ENCODE measurements around the gene COLEC12. TPM values are rescaled to one million over a fixed set of nuclear protein-coding genes. Genes with fewer than 3 reads are reported as not detected.

Gene COLEC12
- polyA plus RNA-seq, 4 donors: 0.22 to 5.4 (median 2.0) TPM

GRCh38 chr18:421247-422155 is 79.0 kb downstream of the COLEC12 start:
- H3K4me3 ChIP-seq (ENCODE audit: low read depth in 1 of 3, low read length in 3 of 3): no peak overlapping the region
- H3K9me3 ChIP-seq (ENCODE audit: control insufficient read depth in 2 of 2, insufficient read depth in 1 of 2, low read depth in 1 of 2, low read length in 1 of 2): no peaks in the 10 kb centered on the region
- H3K27me3 ChIP-seq (ENCODE audit: control insufficient read depth in 3 of 3, insufficient read depth in 3 of 3, low read length in 3 of 3): no peaks in the 10 kb centered on the region
- H3K4me1 ChIP-seq (ENCODE audit: control insufficient read depth in 3 of 3, insufficient read depth in 2 of 3, low read depth in 1 of 3, low read length in 2 of 3): no peaks in the 10 kb centered on the region
- FAIRE-seq (no peak), DNase-seq (no peak)
- no peaks in the 10 kb centered on the region for H3K36me3 ChIP-seq (ENCODE audit: control insufficient read depth in 3 of 3, insufficient read depth in 2 of 3, low read depth in 1 of 3, low read length in 3 of 3)
- 49 to 58% (median 55%) methylated on average over 6 of the region's 6 CpGs for WGBS, 3 donors
- no peak overlapping the region for H3K27ac ChIP-seq (ENCODE audit: low read depth in 1 of 3, low read length in 2 of 3)

DNA sequence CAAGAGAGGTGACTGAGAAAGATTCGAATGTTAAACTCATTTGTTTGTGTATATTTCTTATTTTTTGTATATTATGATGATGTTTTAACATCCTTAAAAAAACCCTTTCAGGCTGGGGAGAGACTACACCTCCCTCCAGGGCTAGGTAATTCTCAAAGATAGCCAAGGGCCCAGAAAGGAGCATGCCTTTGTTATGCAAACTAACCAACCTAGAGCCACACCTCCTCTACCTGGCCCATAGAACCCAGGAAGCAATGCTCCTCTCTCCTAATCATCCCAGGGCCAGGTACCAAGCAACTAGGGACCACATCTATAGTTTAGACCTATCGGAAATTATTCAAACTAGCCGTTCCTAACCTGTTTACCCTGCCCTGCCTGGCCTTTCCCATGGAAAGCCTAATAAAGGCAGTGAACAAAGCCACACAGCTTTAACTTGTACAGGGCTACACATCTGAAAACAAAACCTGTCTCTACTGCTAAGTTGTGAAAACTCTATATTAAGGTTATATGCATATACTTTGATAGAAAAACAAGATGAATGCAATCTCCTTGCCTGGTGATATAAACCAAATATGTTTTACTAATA is 79.7 kb downstream of the COLEC12 start:
- DNase-seq: no peak
- Histone ChIP-seq H3K27me3 (ENCODE audit: control insufficient read depth in 3 of 3, insufficient read depth in 3 of 3, low read length in 3 of 3) (no peaks in the 10 kb centered on the region), H3K4me1 (ENCODE audit: control insufficient read depth in 3 of 3, insufficient read depth in 2 of 3, low read depth in 1 of 3, low read length in 2 of 3) (no peaks in the 10 kb centered on the region), H3K36me3 (ENCODE audit: control insufficient read depth in 3 of 3, insufficient read depth in 2 of 3, low read depth in 1 of 3, low read length in 3 of 3) (no peaks in the 10 kb centered on the region), H3K4me3 (ENCODE audit: low read depth in 1 of 3, low read length in 3 of 3) (no peak overlapping the region), H3K9me3 (ENCODE audit: control insufficient read depth in 2 of 2, insufficient read depth in 1 of 2, low read depth in 1 of 2, low read length in 1 of 2) (no peaks in the 10 kb centered on the region), H3K27ac (ENCODE audit: low read depth in 1 of 3, low read length in 2 of 3) (no peak overlapping the region)
- 73 to 81% (median 73%) methylated on average over 3 of the region's 3 CpGs for WGBS, 3 donors
- no peak for FAIRE-seq

DNA sequence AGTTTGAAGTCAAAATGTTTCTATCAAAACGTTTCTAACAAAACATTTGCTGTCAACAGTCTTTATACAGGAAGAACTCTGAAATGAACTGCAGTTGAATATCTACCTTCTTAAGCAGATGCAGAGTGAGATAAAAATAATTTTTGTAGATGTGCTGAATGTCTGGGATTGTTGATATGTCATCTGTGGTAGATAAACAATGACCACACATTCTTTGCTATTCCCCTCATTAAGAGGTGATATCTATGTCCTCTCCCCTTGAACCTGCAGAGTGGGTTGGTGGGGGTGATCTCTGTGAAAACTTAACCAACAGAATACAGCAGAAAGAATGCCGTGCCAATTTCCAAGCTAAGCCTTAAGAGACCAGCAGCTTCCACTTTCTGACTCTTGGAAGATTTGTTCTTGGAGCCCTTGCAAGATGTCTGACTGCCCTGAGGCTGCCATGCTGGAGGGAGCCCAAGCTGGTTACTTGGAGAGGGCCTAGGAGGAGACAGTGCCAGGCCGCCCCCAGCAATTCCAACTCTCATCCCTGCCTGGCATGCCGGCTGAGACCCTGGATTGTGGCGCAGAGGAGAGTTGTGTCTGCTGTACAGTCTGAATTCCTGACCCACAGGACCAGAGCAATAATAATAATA is 80.8 kb downstream of the COLEC12 start:
- Histone ChIP-seq H3K4me1 (ENCODE audit: control insufficient read depth in 3 of 3, insufficient read depth in 2 of 3, low read depth in 1 of 3, low read length in 2 of 3) (no peaks in the 10 kb centered on the region), H3K36me3 (ENCODE audit: control insufficient read depth in 3 of 3, insufficient read depth in 2 of 3, low read depth in 1 of 3, low read length in 3 of 3) (no peaks in the 10 kb centered on the region), H3K27ac (ENCODE audit: low read depth in 1 of 3, low read length in 2 of 3) (no peak overlapping the region), H3K9me3 (ENCODE audit: control insufficient read depth in 2 of 2, insufficient read depth in 1 of 2, low read depth in 1 of 2, low read length in 1 of 2) (no peaks in the 10 kb centered on the region), H3K4me3 (ENCODE audit: low read depth in 1 of 3, low read length in 3 of 3) (no peak overlapping the region), H3K27me3 (ENCODE audit: control insufficient read depth in 3 of 3, insufficient read depth in 3 of 3, low read length in 3 of 3) (no peaks in the 10 kb centered on the region)
- DNase-seq (no peak), FAIRE-seq (no peak)
- WGBS, 3 donors: 79 to 86% (median 79%) methylated on average over 5 of the region's 5 CpGs

DNA sequence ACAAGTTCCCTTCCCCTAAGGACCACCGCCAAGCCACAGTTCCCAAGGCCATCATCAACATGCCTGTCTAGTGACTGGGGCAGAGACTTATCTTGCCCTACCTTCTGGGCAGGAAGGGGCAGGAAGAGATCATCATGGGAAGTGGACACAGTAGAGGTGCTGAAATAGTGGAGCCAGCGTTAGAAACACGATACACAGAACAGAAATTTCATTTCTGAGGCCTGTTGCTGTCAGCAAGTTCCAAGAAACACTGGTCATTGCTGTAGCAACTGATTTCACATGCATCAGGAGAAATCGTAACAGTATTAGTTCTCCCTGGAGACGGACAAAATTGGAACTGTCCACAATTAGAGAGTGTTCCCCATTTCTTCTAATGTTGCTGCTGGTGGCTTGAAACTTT is 83.0 kb downstream of the COLEC12 start:
- no peak for DNase-seq
- FAIRE-seq: no peak
- H3K4me3 ChIP-seq (ENCODE audit: low read depth in 1 of 3, low read length in 3 of 3): no peak overlapping the region
- H3K9me3 ChIP-seq (ENCODE audit: control insufficient read depth in 2 of 2, insufficient read depth in 1 of 2, low read depth in 1 of 2, low read length in 1 of 2): no peaks in the 10 kb centered on the region
- no peaks in the 10 kb centered on the region for H3K27me3 ChIP-seq (ENCODE audit: control insufficient read depth in 3 of 3, insufficient read depth in 3 of 3, low read length in 3 of 3)
- H3K4me1 ChIP-seq (ENCODE audit: control insufficient read depth in 3 of 3, insufficient read depth in 2 of 3, low read depth in 1 of 3, low read length in 2 of 3): no peaks in the 10 kb centered on the region
- WGBS, 3 donors: 72 to 80% (median 79%) methylated on average over 5 of the region's 5 CpGs
- no peaks in the 10 kb centered on the region for H3K36me3 ChIP-seq (ENCODE audit: control insufficient read depth in 3 of 3, insufficient read depth in 2 of 3, low read depth in 1 of 3, low read length in 3 of 3)
- H3K27ac ChIP-seq (ENCODE audit: low read depth in 1 of 3, low read length in 2 of 3): no peak overlapping the region

- H3K4me1 ChIP-seq (ENCODE audit: control insufficient read depth in 3 of 3, insufficient read depth in 2 of 3, low read depth in 1 of 3, low read length in 2 of 3): no peaks in the 10 kb centered on the region
- H3K4me3 ChIP-seq (ENCODE audit: low read depth in 1 of 3, low read length in 3 of 3): no peak overlapping the region
- H3K9me3 ChIP-seq (ENCODE audit: control insufficient read depth in 2 of 2, insufficient read depth in 1 of 2, low read depth in 1 of 2, low read length in 1 of 2): no peaks in the 10 kb centered on the region
- 65 to 75% (median 66%) methylated on average over 1 of the region's 1 CpG for WGBS, 3 donors
- FAIRE-seq (no peak), DNase-seq (no peak)
- no peaks in the 10 kb centered on the region for H3K27me3 ChIP-seq (ENCODE audit: control insufficient read depth in 3 of 3, insufficient read depth in 3 of 3, low read length in 3 of 3)
- no peaks in the 10 kb centered on the region for H3K36me3 ChIP-seq (ENCODE audit: control insufficient read depth in 3 of 3, insufficient read depth in 2 of 3, low read depth in 1 of 3, low read length in 3 of 3)
- H3K27ac ChIP-seq (ENCODE audit: low read depth in 1 of 3, low read length in 2 of 3): no peak overlapping the region
Measured at GRCh38 chr18:416930-417329, 83.6 kb downstream of the COLEC12 start.

DNA sequence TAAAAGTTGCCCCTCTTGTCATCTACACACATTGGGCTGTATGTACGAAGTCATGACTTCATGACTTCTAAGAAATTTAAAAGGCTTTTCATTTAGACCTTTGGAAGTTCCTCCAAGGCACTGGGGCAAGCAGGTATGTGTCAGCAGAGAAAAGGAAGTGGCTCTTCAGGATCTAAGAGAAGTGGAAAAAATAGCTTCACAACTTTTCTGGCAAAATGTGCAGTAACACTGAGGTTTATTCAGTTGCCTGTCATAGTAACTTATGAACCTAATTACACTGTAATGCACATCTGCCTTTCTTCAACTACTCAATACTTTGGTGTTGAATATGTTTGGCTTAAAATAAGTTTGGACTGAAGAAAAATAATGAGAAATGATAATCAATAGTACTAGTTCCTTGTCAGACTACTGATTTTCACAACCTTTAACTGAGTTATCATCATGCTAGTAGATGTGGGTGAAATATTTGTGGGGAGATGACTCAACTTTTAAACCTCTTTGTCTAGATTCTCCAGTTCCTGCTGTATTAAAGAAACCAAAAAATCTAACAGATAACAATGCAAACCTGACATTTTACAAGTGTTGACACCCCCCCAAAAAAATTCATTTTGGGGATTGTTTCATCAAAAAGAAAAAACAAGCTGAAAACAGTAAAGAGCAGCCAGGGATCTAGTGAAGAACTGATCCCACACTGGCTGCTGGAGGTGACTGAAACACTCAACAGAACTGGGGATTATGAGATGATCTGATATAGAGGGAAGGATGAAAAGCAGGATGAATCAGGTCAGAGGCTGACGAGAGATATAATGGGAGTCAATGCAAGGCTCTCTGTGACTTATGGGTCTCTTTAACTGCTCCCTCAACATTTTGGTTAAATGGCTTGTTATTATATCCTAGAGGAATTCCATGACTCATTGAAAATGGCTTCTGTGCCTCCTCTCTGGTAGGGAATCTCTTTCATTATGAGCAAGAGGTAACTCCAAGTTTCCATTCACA is 84.6 kb downstream of the COLEC12 start:
- no peak for DNase-seq
- H3K4me3 ChIP-seq (ENCODE audit: low read depth in 1 of 3, low read length in 3 of 3): no peak overlapping the region
- no peak overlapping the region for H3K27ac ChIP-seq (ENCODE audit: low read depth in 1 of 3, low read length in 2 of 3)
- H3K4me1 ChIP-seq (ENCODE audit: control insufficient read depth in 3 of 3, insufficient read depth in 2 of 3, low read depth in 1 of 3, low read length in 2 of 3): no peaks in the 10 kb centered on the region
- H3K9me3 ChIP-seq (ENCODE audit: control insufficient read depth in 2 of 2, insufficient read depth in 1 of 2, low read depth in 1 of 2, low read length in 1 of 2): no peaks in the 10 kb centered on the region
- 71 to 88% (median 80%) methylated on average over 2 of the region's 2 CpGs for WGBS, 3 donors
- no peaks in the 10 kb centered on the region for H3K27me3 ChIP-seq (ENCODE audit: control insufficient read depth in 3 of 3, insufficient read depth in 3 of 3, low read length in 3 of 3)
- FAIRE-seq: no peak
- H3K36me3 ChIP-seq (ENCODE audit: control insufficient read depth in 3 of 3, insufficient read depth in 2 of 3, low read depth in 1 of 3, low read length in 3 of 3): no peaks in the 10 kb centered on the region

GRCh38 chr18:415047-415446 is 85.5 kb downstream of the COLEC12 start:
- Histone ChIP-seq H3K9me3 (ENCODE audit: control insufficient read depth in 2 of 2, insufficient read depth in 1 of 2, low read depth in 1 of 2, low read length in 1 of 2) (no peaks in the 10 kb centered on the region), H3K4me1 (ENCODE audit: control insufficient read depth in 3 of 3, insufficient read depth in 2 of 3, low read depth in 1 of 3, low read length in 2 of 3) (no peaks in the 10 kb centered on the region), H3K36me3 (ENCODE audit: control insufficient read depth in 3 of 3, insufficient read depth in 2 of 3, low read depth in 1 of 3, low read length in 3 of 3) (no peaks in the 10 kb centered on the region), H3K27ac (ENCODE audit: low read depth in 1 of 3, low read length in 2 of 3) (no peak overlapping the region), H3K27me3 (ENCODE audit: control insufficient read depth in 3 of 3, insufficient read depth in 3 of 3, low read length in 3 of 3) (no peaks in the 10 kb centered on the region), H3K4me3 (ENCODE audit: low read depth in 1 of 3, low read length in 3 of 3) (no peak overlapping the region)
- no peak for FAIRE-seq
- DNase-seq: no peak
- WGBS, 3 donors: 78 to 82% (median 80%) methylated on average over 7 of the region's 7 CpGs

DNA sequence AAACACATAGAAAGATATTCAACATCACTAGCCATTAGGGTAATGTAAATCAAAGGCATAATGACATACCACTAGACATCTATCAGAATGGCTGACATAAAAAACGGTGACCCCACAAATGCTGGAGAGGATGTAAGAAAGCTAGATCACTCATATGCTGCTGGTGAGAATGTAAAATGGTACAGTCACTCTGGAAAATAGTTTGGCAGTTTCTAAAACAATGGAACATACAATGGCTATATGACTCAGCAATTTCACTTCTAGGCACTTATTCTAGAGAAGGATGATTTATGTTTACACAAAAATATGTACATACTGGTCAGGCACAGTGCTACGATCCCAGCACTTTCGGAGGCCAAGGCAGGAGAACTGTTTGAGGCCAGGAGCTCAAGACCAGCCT is 87.3 kb downstream of the COLEC12 start:
- no peak overlapping the region for H3K4me3 ChIP-seq (ENCODE audit: low read depth in 1 of 3, low read length in 3 of 3)
- DNase-seq: no peak
- no peak for FAIRE-seq
- no peaks in the 10 kb centered on the region for H3K9me3 ChIP-seq (ENCODE audit: control insufficient read depth in 2 of 2, insufficient read depth in 1 of 2, low read depth in 1 of 2, low read length in 1 of 2)
- H3K36me3 ChIP-seq (ENCODE audit: control insufficient read depth in 3 of 3, insufficient read depth in 2 of 3, low read depth in 1 of 3, low read length in 3 of 3): no peaks in the 10 kb centered on the region
- H3K27me3 ChIP-seq (ENCODE audit: control insufficient read depth in 3 of 3, insufficient read depth in 3 of 3, low read length in 3 of 3): no peaks in the 10 kb centered on the region
- 63 to 82% (median 75%) methylated on average over 3 of the region's 3 CpGs for WGBS, 3 donors
- no peaks in the 10 kb centered on the region for H3K4me1 ChIP-seq (ENCODE audit: control insufficient read depth in 3 of 3, insufficient read depth in 2 of 3, low read depth in 1 of 3, low read length in 2 of 3)
- H3K27ac ChIP-seq (ENCODE audit: low read depth in 1 of 3, low read length in 2 of 3): no peak overlapping the region

Measured in small intestine (tissue), 7 donors.